ENCODE measurements around the gene VPS13D.
"Not testable (repeated sequence)": the region's sequence is repeated elsewhere in the genome, so short reads cannot be mapped to it uniquely, and the experiment has no call there.

VPS13D gene

GRCh38 chr1:12220890-12221289 is 8.9 kb upstream of the VPS13D start:
- Histone ChIP-seq H3K4me3 (ENCODE audit: insufficient read length, low read depth) (no peak overlapping the region), H3K36me3 (ENCODE audit: insufficient read depth, insufficient read length, low read length) (no peaks in the 10 kb centered on the region), H3K4me1 (ENCODE audit: insufficient read depth, insufficient read length) (peaks cover 2% of the 10 kb centered on the region), H3K9me3 (ENCODE audit: insufficient read depth, low read length) (peaks cover 10% of the 10 kb centered on the region; the same call in 1 of the 2 replicates), H3K27me3 (ENCODE audit: insufficient read depth, insufficient read length) (no peaks in the 10 kb centered on the region), H3K9ac (ENCODE audit: insufficient read length, low read depth) (no peak overlapping the region)
- DNase-seq (ENCODE audit: low read depth, low spot score), result no peak
- TF ChIP-seq YY1 (IDR thresholded peaks at IDR 0.05; ENCODE audit: insufficient read depth, insufficient read length), result no peak
- no peak for TF ChIP-seq SUZ12 (IDR thresholded peaks at IDR 0.05; ENCODE audit: extremely low read depth, insufficient read depth, insufficient read length)
- TF ChIP-seq ZNF274 (IDR thresholded peaks at IDR 0.05; ENCODE audit: low read depth, low read length), result no peak

GRCh38 chr1:12222700-12223099 is 7.1 kb upstream of the VPS13D start:
- not testable (repeated sequence) for H3K4me3 ChIP-seq (ENCODE audit: insufficient read length, low read depth); H3K9ac ChIP-seq (ENCODE audit: insufficient read length, low read depth); H3K4me1 ChIP-seq (ENCODE audit: insufficient read depth, insufficient read length); DNase-seq (ENCODE audit: low read depth, low spot score); H3K9me3 ChIP-seq (ENCODE audit: insufficient read depth, low read length); H3K36me3 ChIP-seq (ENCODE audit: insufficient read depth, insufficient read length, low read length); H3K27me3 ChIP-seq (ENCODE audit: insufficient read depth, insufficient read length)

DNA sequence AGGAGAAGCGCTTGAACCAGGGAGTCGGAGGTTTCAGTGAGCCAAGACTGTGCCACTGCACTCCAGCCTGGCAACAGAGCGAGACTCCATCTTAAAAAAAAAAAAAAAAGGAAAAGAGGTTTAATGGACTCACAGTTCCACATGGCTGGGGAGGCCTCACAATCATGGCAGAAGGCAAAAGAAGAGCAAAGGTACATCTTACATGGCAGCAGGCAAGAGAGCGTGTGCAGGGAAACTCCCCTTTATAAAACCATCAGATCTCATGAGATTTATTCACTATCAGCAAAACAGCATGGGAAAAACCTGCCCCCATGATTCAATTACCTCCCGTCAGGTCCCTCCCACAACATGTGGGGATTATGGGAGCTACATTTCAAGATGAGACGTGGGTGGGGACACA is 5.7 kb upstream of the VPS13D start:
- DNase-seq (ENCODE audit: low read depth, low spot score); H3K4me3 ChIP-seq (ENCODE audit: insufficient read length, low read depth); H3K27me3 ChIP-seq (ENCODE audit: insufficient read depth, insufficient read length); H3K9ac ChIP-seq (ENCODE audit: insufficient read length, low read depth); H3K4me1 ChIP-seq (ENCODE audit: insufficient read depth, insufficient read length); H3K9me3 ChIP-seq (ENCODE audit: insufficient read depth, low read length); H3K36me3 ChIP-seq (ENCODE audit: insufficient read depth, insufficient read length, low read length): not testable (repeated sequence)

GRCh38 chr1:12228979-12229378 is 851 bp upstream of the VPS13D start:
- no peaks in the 10 kb centered on the region for H3K27me3 ChIP-seq (ENCODE audit: insufficient read depth, insufficient read length)
- no peak for DNase-seq (ENCODE audit: low read depth, low spot score)
- H3K4me1 ChIP-seq (ENCODE audit: insufficient read depth, insufficient read length), result peaks cover 3% of the 10 kb centered on the region
- no peaks in the 10 kb centered on the region for H3K9me3 ChIP-seq (ENCODE audit: insufficient read depth, low read length)
- TF ChIP-seq SUZ12 (IDR thresholded peaks at IDR 0.05; ENCODE audit: extremely low read depth, insufficient read depth, insufficient read length) (no peak), YY1 (IDR thresholded peaks at IDR 0.05; ENCODE audit: insufficient read depth, insufficient read length) (no peak), ZNF274 (IDR thresholded peaks at IDR 0.05; ENCODE audit: low read depth, low read length) (no peak)
- no peak overlapping the region for H3K9ac ChIP-seq (ENCODE audit: insufficient read length, low read depth)
- no peaks in the 10 kb centered on the region for H3K36me3 ChIP-seq (ENCODE audit: insufficient read depth, insufficient read length, low read length)
- no peak overlapping the region for H3K4me3 ChIP-seq (ENCODE audit: insufficient read length, low read depth)

GRCh38 chr1:12229386-12229834 is 420 bp upstream of the VPS13D start:
- Histone ChIP-seq H3K9me3 (ENCODE audit: insufficient read depth, low read length) (no peaks in the 10 kb centered on the region), H3K4me1 (ENCODE audit: insufficient read depth, insufficient read length) (peaks cover 3% of the 10 kb centered on the region), H3K9ac (ENCODE audit: insufficient read length, low read depth) (no peak overlapping the region), H3K27me3 (ENCODE audit: insufficient read depth, insufficient read length) (no peaks in the 10 kb centered on the region), H3K36me3 (ENCODE audit: insufficient read depth, insufficient read length, low read length) (no peaks in the 10 kb centered on the region), H3K4me3 (ENCODE audit: insufficient read length, low read depth) (no peak overlapping the region)
- no peak for DNase-seq (ENCODE audit: low read depth, low spot score)
- TF ChIP-seq YY1 (IDR thresholded peaks at IDR 0.05; ENCODE audit: insufficient read depth, insufficient read length) (no peak), SUZ12 (IDR thresholded peaks at IDR 0.05; ENCODE audit: extremely low read depth, insufficient read depth, insufficient read length) (no peak), ZNF274 (IDR thresholded peaks at IDR 0.05; ENCODE audit: low read depth, low read length) (no peak)

DNA sequence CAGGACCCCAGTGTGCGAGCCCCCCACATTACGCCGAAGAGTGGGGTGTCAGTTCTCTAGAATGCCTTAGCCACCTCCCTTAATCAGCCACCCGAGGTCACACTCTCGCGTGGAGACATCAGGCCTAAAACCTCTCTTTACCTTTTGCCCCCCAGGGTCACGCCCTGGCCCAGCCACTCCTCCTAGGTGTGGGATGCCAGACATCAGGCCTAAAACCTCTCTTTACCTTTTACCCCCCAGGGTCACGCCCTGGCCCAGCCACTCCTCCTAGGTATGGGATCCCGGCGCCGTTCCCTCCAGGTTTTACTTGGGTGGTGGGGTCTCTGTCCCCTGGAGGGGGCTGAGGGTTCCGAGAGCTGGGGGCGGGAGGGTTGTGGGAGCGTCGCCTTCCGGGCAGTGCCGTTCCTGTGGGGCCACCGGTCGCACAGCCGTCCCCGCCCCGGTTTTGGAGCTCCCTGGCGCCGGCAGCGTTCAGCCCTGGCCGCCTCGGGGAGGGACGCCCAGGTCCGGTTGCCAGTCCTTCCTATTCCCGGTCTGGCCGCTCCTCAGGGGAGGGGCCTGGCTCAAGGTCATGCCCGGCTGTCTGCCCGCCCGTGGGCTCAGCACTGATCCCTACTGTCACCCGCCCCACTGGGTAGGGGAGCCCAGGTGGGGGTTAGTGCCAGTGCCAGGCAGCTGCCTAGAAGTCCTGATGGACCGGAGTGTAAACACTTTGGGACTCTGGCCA is 882 bp downstream of the VPS13D start:
- peaks cover 3% of the 10 kb centered on the region for H3K4me1 ChIP-seq (ENCODE audit: insufficient read depth, insufficient read length)
- DNase-seq (ENCODE audit: low read depth, low spot score), result no peak
- TF ChIP-seq SUZ12 (IDR thresholded peaks at IDR 0.05; ENCODE audit: extremely low read depth, insufficient read depth, insufficient read length) (no peak), YY1 (IDR thresholded peaks at IDR 0.05; ENCODE audit: insufficient read depth, insufficient read length) (no peak), ZNF274 (IDR thresholded peaks at IDR 0.05; ENCODE audit: low read depth, low read length) (no peak)
- peak overlapping the region; percentile 80 for H3K4me3 ChIP-seq (ENCODE audit: insufficient read length, low read depth)
- no peaks in the 10 kb centered on the region for H3K9me3 ChIP-seq (ENCODE audit: insufficient read depth, low read length)
- peak overlapping the region; percentile 86 for H3K9ac ChIP-seq (ENCODE audit: insufficient read length, low read depth)
- peaks cover 6% of the 10 kb centered on the region for H3K36me3 ChIP-seq (ENCODE audit: insufficient read depth, insufficient read length, low read length)
- no peaks in the 10 kb centered on the region for H3K27me3 ChIP-seq (ENCODE audit: insufficient read depth, insufficient read length)

DNA sequence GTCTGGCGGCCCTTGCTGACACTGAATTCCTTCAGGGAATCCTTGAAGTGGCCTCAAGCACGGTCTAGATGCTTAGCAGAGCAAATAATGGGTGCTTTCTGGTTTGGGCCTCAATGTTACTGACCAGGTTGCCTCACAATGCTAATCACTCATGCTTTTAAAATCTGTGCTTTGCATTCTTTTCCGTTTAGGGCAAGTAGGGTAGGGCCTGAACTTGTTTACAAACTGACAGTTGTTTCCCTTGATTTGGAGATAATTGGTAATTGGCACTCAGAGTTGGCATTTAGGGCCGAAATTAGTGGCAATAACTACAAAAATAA is 1.4 kb downstream of the VPS13D start:
- Histone ChIP-seq H3K4me3 (ENCODE audit: insufficient read length, low read depth) (peak overlapping the region; percentile 80), H3K9ac (ENCODE audit: insufficient read length, low read depth) (peak overlapping the region; percentile 86), H3K4me1 (ENCODE audit: insufficient read depth, insufficient read length) (peaks cover 3% of the 10 kb centered on the region), H3K27me3 (ENCODE audit: insufficient read depth, insufficient read length) (no peaks in the 10 kb centered on the region), H3K9me3 (ENCODE audit: insufficient read depth, low read length) (no peaks in the 10 kb centered on the region), H3K36me3 (ENCODE audit: insufficient read depth, insufficient read length, low read length) (peaks cover 6% of the 10 kb centered on the region)
- TF ChIP-seq ZNF274 (IDR thresholded peaks at IDR 0.05; ENCODE audit: low read depth, low read length), result no peak
- TF ChIP-seq SUZ12 (IDR thresholded peaks at IDR 0.05; ENCODE audit: extremely low read depth, insufficient read depth, insufficient read length), result no peak
- TF ChIP-seq YY1 (IDR thresholded peaks at IDR 0.05; ENCODE audit: insufficient read depth, insufficient read length), result no peak
- DNase-seq (ENCODE audit: low read depth, low spot score), result no peak

GRCh38 chr1:12232221-12232620 is 2.4 kb downstream of the VPS13D start:
- Histone ChIP-seq H3K27me3 (ENCODE audit: insufficient read depth, insufficient read length) (no peaks in the 10 kb centered on the region), H3K9ac (ENCODE audit: insufficient read length, low read depth) (no peak overlapping the region), H3K4me3 (ENCODE audit: insufficient read length, low read depth) (no peak overlapping the region), H3K4me1 (ENCODE audit: insufficient read depth, insufficient read length) (peaks cover 3% of the 10 kb centered on the region), H3K36me3 (ENCODE audit: insufficient read depth, insufficient read length, low read length) (peaks cover 6% of the 10 kb centered on the region), H3K9me3 (ENCODE audit: insufficient read depth, low read length) (no peaks in the 10 kb centered on the region)
- no peak for DNase-seq (ENCODE audit: low read depth, low spot score)
- TF ChIP-seq SUZ12 (IDR thresholded peaks at IDR 0.05; ENCODE audit: extremely low read depth, insufficient read depth, insufficient read length) (no peak), ZNF274 (IDR thresholded peaks at IDR 0.05; ENCODE audit: low read depth, low read length) (no peak), YY1 (IDR thresholded peaks at IDR 0.05; ENCODE audit: insufficient read depth, insufficient read length) (no peak)

Measured in NT2/D1 (cell line).